NB4 (cell line): ENCODE results near the gene HOXC6.

Experiments used
- POLR2A ChIP-seq: IDR thresholded peaks from 2 replicates; pipeline ENCODE4 v1.6.1; 2011; ENCODE audit warnings: mild to moderate bottlenecking; ENCODE audit not compliant: insufficient read length; ENCODE audit errors: extremely low read depth
- TF ChIP-seq, protein P1 (sequence below): IDR thresholded peaks from one replicate; pipeline ENCODE4 v1.5.1; 2012; ENCODE audit warnings: low read depth, low read length

DNA sequence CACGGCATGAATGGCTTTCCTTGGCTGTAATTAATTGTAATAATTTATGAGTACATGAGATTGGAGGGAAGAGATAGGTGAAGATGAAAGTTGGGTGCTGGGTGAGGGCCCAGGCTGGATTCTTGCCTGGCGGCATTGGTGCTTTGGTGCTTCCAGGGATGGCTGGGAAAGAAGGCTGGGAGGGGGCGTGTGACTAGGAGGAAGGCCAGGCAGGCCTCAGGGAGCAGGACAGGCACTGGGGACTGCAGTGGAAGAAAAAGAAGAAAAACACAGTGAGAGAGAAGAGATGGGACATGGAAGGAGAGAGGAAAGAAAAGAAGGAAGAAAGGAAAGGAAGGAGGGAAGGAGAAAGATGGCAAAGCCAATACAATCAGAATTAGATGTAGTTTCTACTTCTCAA lies 24.6 kb upstream of the HOXC6 start:
- TF ChIP-seq, protein P1, sequence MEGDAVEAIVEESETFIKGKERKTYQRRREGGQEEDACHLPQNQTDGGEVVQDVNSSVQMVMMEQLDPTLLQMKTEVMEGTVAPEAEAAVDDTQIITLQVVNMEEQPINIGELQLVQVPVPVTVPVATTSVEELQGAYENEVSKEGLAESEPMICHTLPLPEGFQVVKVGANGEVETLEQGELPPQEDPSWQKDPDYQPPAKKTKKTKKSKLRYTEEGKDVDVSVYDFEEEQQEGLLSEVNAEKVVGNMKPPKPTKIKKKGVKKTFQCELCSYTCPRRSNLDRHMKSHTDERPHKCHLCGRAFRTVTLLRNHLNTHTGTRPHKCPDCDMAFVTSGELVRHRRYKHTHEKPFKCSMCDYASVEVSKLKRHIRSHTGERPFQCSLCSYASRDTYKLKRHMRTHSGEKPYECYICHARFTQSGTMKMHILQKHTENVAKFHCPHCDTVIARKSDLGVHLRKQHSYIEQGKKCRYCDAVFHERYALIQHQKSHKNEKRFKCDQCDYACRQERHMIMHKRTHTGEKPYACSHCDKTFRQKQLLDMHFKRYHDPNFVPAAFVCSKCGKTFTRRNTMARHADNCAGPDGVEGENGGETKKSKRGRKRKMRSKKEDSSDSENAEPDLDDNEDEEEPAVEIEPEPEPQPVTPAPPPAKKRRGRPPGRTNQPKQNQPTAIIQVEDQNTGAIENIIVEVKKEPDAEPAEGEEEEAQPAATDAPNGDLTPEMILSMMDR: no peak
- no peak for TF ChIP-seq POLR2A
